ENCODE results near the gene CCNDBP1.
A peak's percentile ranks its signal among the peaks of the same experiment; 100 is the strongest.

Gene CCNDBP1

DNA sequence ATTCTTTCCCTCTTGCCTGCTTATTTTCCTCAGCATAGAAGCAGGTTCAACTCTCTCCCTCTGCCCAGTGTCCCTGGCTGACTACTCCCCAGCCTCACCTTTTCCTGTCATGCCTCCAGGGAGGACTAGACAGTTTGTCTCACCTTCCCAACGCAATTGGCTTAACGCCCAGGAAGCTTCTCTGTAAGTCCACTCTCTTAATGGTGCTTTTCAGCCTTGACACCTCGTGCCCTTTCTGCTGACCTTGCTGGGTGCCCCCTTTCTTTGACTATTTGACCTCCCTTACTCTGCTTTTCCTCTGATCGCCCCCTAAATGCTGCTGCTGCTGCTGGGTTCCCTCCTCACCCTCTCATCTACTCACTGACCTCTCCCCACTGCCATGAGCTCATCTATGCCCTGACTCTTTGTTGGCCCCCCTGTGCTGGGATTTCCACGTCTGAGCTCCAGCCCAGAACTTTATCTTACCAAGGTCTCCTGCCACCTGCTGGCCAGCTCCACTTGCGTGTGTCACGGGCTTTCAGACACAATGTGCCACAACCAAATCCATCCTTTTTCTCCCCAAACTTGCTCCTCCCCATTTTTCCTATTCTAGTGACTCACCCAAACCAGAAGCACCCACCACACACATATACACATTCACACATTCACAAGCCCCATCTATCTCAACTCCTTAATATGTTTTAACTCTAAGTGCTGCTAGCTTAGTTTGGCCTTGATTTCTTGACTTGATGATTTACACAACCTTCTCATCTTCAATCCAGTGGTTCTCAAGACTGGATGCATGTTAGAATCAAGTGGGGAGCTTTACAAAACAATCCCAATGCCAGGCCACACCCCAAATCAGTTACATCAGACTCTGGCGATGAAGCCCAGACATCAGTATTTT is 19.1 kb downstream of the CCNDBP1 start:
- peaks cover 13% of the 10 kb centered on the region for H3K4me1 Mint-ChIP-seq
- H3K4me3 Mint-ChIP-seq: no peak overlapping the region
- ATAC-seq: peak; percentile 62
- H3K9me3 Mint-ChIP-seq: no peaks in the 10 kb centered on the region
- peaks cover 1% of the 10 kb centered on the region for H3K36me3 Mint-ChIP-seq (ENCODE audit: low read depth)
- no peak overlapping the region for H3K27ac Mint-ChIP-seq
- peak; percentile 59 for DNase-seq
- H3K27me3 Mint-ChIP-seq: peaks cover 8% of the 10 kb centered on the region

DNA sequence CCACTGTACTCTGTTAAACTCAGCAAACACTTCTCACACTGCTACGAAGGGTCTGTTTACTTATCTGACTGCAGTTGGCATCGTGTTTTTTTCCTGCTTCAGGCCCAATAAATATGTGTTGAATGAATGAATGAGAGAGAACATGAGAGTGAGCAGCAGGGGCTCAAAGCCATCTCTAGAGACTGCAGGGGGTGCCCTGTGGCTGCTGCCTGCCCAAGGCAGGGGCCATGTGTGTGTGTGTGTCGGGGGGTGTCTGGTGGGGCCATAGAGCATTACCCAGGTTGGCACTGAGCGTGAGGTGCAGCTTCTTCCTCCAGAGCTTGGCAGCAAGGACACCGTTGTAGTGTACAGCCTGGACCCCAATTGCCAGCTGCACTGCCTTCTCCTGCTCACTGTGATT is 20.9 kb downstream of the CCNDBP1 start:
- no peak overlapping the region for H3K27ac Mint-ChIP-seq
- DNase-seq (no peak), ATAC-seq (no peak)
- H3K4me1 Mint-ChIP-seq: peaks cover 7% of the 10 kb centered on the region
- no peak overlapping the region for H3K4me3 Mint-ChIP-seq
- H3K9me3 Mint-ChIP-seq: no peaks in the 10 kb centered on the region
- H3K36me3 Mint-ChIP-seq (ENCODE audit: low read depth): no peaks in the 10 kb centered on the region
- peaks cover 16% of the 10 kb centered on the region for H3K27me3 Mint-ChIP-seq

DNA sequence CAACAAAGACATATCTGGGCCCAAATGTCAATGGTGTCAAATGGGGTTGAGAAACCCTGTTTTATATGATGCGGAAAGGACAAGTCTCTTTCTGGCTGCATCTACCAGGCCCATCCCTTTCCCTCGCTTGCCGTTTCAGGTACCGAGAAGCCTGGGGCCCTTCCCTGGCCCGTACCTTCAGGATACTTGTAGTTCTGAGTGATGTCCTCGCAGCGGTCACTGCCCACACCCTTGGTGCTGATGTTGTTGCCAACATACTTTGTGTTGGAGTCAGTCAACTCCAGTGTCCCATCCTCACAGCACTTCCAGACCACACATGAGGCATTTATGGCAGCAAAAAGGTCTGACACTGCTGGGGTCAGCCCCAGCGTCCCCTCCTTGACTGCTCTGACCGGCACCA is 21.8 kb downstream of the CCNDBP1 start:
- Mint-ChIP-seq H3K27me3 (peaks cover 16% of the 10 kb centered on the region), H3K4me3 (no peak overlapping the region), H3K36me3 (ENCODE audit: low read depth) (no peaks in the 10 kb centered on the region), H3K9me3 (no peaks in the 10 kb centered on the region), H3K27ac (no peak overlapping the region), H3K4me1 (peaks cover 7% of the 10 kb centered on the region)
- DNase-seq (no peak), ATAC-seq (no peak)

GRCh38 chr15:43208052-43209002 is 23.1 kb downstream of the CCNDBP1 start:
- H3K36me3 Mint-ChIP-seq (ENCODE audit: low read depth): no peaks in the 10 kb centered on the region
- ATAC-seq (no peak), DNase-seq (no peak)
- H3K27me3 Mint-ChIP-seq: peaks cover 16% of the 10 kb centered on the region
- peaks cover 7% of the 10 kb centered on the region for H3K4me1 Mint-ChIP-seq
- H3K4me3 Mint-ChIP-seq: no peak overlapping the region
- no peaks in the 10 kb centered on the region for H3K9me3 Mint-ChIP-seq
- no peak overlapping the region for H3K27ac Mint-ChIP-seq

DNA sequence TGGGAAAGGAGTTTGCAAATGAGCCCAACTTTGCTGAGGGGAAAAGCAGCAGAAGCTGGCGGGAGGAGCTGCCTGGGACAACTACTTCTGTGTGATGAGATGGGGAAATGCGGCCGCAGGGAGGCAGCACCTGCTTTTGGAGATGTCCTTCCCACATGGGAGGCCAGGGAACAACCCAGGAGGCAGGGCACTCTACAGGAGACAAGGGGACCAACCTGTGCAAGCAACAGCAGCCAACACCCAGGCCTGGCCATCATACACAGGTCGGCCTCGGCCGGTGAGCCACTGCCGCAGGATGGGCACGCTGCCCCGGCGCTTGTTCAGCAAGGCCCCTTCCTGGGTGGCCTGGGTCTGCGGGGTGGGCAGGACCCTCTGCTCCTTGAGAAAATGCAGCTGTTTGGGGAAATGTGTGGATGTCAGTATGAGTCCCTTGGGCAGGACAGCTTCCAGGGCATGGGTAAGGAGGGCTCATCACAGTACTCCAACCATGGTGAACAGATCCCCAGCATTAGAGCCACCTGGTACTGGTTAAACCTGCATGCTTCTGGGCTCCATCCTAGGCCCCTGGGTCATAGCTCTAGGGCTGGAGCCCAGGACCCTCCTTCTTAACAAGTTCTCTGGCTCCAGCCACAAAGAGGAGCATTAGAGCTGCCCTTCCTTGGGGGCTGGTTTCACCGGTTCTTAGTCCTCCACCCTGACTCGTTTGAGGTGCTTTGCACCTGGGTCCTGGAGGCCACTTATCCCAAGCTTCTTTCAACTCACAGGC is 24.0 kb downstream of the CCNDBP1 start:
- DNase-seq (no peak), ATAC-seq (no peak)
- Mint-ChIP-seq H3K27me3 (peaks cover 16% of the 10 kb centered on the region), H3K4me3 (no peak overlapping the region), H3K27ac (no peak overlapping the region), H3K9me3 (no peaks in the 10 kb centered on the region), H3K4me1 (peaks cover 4% of the 10 kb centered on the region), H3K36me3 (ENCODE audit: low read depth) (no peaks in the 10 kb centered on the region)

- H3K4me3 Mint-ChIP-seq: no peak overlapping the region
- ATAC-seq (no peak), DNase-seq (no peak)
- no peaks in the 10 kb centered on the region for H3K36me3 Mint-ChIP-seq (ENCODE audit: low read depth)
- no peaks in the 10 kb centered on the region for H3K4me1 Mint-ChIP-seq
- no peak overlapping the region for H3K27ac Mint-ChIP-seq
- peaks cover 16% of the 10 kb centered on the region for H3K27me3 Mint-ChIP-seq
- H3K9me3 Mint-ChIP-seq: no peaks in the 10 kb centered on the region
Measured at GRCh38 chr15:43210172-43210745, 25.1 kb downstream of the CCNDBP1 start.

- no peaks in the 10 kb centered on the region for H3K4me1 Mint-ChIP-seq
- H3K9me3 Mint-ChIP-seq: no peaks in the 10 kb centered on the region
- H3K36me3 Mint-ChIP-seq (ENCODE audit: low read depth): no peaks in the 10 kb centered on the region
- H3K27ac Mint-ChIP-seq: no peak overlapping the region
- ATAC-seq (no peak), DNase-seq (no peak)
- H3K4me3 Mint-ChIP-seq: no peak overlapping the region
- H3K27me3 Mint-ChIP-seq: peaks cover 16% of the 10 kb centered on the region
Measured at GRCh38 chr15:43210807-43211206, 25.6 kb downstream of the CCNDBP1 start.

DNA sequence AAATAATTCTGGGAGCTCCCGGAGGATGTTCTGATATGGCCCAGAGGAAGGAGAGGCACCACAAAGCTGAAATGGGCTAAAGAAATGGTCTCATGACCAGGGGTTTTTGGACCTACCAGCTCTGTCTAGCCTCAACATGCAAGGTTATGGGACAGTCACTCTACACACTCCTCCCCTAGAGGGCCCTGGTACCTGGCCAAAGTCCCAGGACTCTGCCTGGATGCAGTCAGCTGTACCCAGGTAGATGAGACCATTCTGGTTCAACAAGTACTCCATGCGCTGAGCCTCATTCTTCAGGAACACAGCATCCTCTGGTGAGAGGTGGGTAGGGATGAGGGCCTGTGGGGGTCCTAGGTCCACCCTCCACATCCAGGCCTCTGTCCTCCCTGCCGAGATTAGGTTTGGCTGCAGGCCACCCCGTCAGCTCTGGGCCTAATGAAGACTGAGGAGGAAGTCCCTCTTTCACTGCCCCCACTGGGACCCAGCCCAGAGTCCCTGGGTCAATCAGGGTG is 26.1 kb downstream of the CCNDBP1 start:
- H3K4me3 Mint-ChIP-seq: no peak overlapping the region
- no peak for ATAC-seq
- peaks cover 15% of the 10 kb centered on the region for H3K27me3 Mint-ChIP-seq
- no peaks in the 10 kb centered on the region for H3K9me3 Mint-ChIP-seq
- H3K27ac Mint-ChIP-seq: no peak overlapping the region
- H3K36me3 Mint-ChIP-seq (ENCODE audit: low read depth): no peaks in the 10 kb centered on the region
- no peaks in the 10 kb centered on the region for H3K4me1 Mint-ChIP-seq
- no peak for DNase-seq

GRCh38 chr15:43212299-43212698 is 27.1 kb downstream of the CCNDBP1 start:
- DNase-seq (no peak), ATAC-seq (no peak)
- Mint-ChIP-seq H3K27ac (no peak overlapping the region), H3K9me3 (no peaks in the 10 kb centered on the region), H3K4me1 (no peaks in the 10 kb centered on the region), H3K36me3 (ENCODE audit: low read depth) (no peaks in the 10 kb centered on the region), H3K4me3 (no peak overlapping the region), H3K27me3 (peaks cover 15% of the 10 kb centered on the region)

DNA sequence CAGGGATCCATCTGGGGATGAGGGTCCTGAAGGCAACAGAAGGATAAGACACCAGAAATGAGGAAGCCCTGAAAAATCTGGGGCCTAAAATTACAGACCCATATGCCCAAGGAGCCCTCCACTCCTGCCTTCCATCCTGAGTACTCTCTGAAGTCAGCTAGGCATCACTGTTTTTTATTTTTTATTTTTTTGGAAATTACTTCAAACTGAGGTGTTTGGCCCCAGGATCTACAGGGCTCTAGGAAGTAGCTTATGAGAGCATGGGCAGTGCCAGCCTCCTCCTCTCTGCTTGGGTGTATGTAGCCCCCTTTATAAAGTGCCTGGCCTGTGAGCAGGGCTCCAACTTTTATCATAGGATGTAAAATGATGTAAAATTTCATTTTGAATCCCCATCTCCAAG is 27.7 kb downstream of the CCNDBP1 start:
- H3K4me1 Mint-ChIP-seq: no peaks in the 10 kb centered on the region
- H3K27me3 Mint-ChIP-seq: peaks cover 15% of the 10 kb centered on the region

DNA sequence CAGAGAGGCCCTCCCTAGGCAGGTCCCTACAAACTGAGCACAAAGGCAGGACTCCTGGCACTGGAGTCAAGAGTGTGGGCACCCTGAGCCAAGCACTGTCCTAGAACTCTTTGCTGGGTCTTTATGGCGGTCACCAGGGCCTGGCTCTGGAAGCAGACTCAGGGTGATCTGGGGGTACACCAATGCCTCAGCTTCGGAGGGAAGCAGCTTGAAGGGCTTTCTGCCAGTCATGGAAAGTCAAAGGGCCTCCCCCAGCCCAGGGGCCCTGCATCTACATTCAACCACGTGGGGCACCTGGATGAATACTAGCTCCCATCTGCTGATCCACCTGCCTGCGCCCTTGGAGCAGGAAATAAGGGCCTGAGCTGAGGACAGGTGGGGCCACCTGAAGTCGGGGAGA is 28.3 kb downstream of the CCNDBP1 start:
- no peak for DNase-seq
- H3K27me3 Mint-ChIP-seq: peaks cover 15% of the 10 kb centered on the region
- H3K4me3 Mint-ChIP-seq: no peak overlapping the region
- no peaks in the 10 kb centered on the region for H3K4me1 Mint-ChIP-seq
- no peak overlapping the region for H3K27ac Mint-ChIP-seq
- no peaks in the 10 kb centered on the region for H3K9me3 Mint-ChIP-seq
- no peaks in the 10 kb centered on the region for H3K36me3 Mint-ChIP-seq (ENCODE audit: low read depth)
- no peak for ATAC-seq

More for the DNA sequence above, 27.7 kb downstream of the CCNDBP1 start:
- no peak overlapping the region for H3K27ac Mint-ChIP-seq
- H3K36me3 Mint-ChIP-seq (ENCODE audit: low read depth): no peaks in the 10 kb centered on the region
- DNase-seq (no peak), ATAC-seq (no peak)
- H3K9me3 Mint-ChIP-seq: no peaks in the 10 kb centered on the region
- H3K4me3 Mint-ChIP-seq: no peak overlapping the region

DNA sequence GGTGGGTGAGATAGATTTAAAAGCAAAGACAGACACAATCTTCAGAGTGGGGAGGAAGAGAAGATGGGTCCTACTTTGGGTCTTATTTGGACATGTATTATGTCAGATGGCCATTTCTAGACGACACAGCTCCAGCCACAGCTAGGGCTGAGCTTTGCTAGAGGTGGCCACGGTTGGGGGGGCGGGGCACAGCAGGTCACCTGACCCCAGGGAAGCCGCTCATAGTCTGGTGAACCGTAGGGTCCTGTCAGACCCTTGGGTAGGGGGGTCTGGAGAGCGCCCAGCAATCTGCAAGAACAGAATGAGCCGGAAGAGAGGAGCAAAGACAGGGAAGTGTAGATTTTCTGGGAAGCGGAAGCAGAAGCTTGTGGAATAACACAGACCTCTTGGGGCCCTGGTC is 29.0 kb downstream of the CCNDBP1 start:
- no peaks in the 10 kb centered on the region for H3K9me3 Mint-ChIP-seq
- no peaks in the 10 kb centered on the region for H3K4me1 Mint-ChIP-seq
- no peak overlapping the region for H3K27ac Mint-ChIP-seq
- no peak overlapping the region for H3K4me3 Mint-ChIP-seq
- H3K36me3 Mint-ChIP-seq (ENCODE audit: low read depth): no peaks in the 10 kb centered on the region
- ATAC-seq (no peak), DNase-seq (no peak)
- H3K27me3 Mint-ChIP-seq: peaks cover 9% of the 10 kb centered on the region

- H3K27me3 Mint-ChIP-seq: peaks cover 7% of the 10 kb centered on the region
- no peaks in the 10 kb centered on the region for H3K36me3 Mint-ChIP-seq (ENCODE audit: low read depth)
- no peaks in the 10 kb centered on the region for H3K4me1 Mint-ChIP-seq
- ATAC-seq (no peak), DNase-seq (no peak)
- no peaks in the 10 kb centered on the region for H3K9me3 Mint-ChIP-seq
- H3K27ac Mint-ChIP-seq: no peak overlapping the region
- H3K4me3 Mint-ChIP-seq: no peak overlapping the region
Measured at GRCh38 chr15:43214592-43215295, 29.5 kb downstream of the CCNDBP1 start.

All from activated naive CD8-positive, alpha-beta T cell treated with anti-CD3 and anti-CD28 coated beads, Interleukin-2, amount 50 U/mL, for 24 hours (primary cell).